Body of pancreas (tissue), 4 donors: ENCODE results near the gene DLG2.
A peak's percentile ranks its signal among the peaks of the same experiment; 100 is the strongest.

Source experiments
- POLR2A ChIP-seq, 3 donors: fragments of 450-650 bp; IDR thresholded peaks; one replicate each; pipeline ENCODE4 v1.6.1; 2016; ENCODE audit warnings: antibody characterized with exemption in 3 of 3, mild to moderate bottlenecking in 2 of 3
- TF ChIP-seq, protein P1 (sequence below), 7 experiments: fragments of 450-650 bp in 4 of 7; fragments of 200-600 bp in 3 of 7; sonication (generic) in 3 of 7; IDR thresholded peaks; one replicate each; pipeline ENCODE4 v1.5.1; 2016 to 2019; ENCODE audit warnings: antibody characterized with exemption in 7 of 7

- TF ChIP-seq, protein P1, sequence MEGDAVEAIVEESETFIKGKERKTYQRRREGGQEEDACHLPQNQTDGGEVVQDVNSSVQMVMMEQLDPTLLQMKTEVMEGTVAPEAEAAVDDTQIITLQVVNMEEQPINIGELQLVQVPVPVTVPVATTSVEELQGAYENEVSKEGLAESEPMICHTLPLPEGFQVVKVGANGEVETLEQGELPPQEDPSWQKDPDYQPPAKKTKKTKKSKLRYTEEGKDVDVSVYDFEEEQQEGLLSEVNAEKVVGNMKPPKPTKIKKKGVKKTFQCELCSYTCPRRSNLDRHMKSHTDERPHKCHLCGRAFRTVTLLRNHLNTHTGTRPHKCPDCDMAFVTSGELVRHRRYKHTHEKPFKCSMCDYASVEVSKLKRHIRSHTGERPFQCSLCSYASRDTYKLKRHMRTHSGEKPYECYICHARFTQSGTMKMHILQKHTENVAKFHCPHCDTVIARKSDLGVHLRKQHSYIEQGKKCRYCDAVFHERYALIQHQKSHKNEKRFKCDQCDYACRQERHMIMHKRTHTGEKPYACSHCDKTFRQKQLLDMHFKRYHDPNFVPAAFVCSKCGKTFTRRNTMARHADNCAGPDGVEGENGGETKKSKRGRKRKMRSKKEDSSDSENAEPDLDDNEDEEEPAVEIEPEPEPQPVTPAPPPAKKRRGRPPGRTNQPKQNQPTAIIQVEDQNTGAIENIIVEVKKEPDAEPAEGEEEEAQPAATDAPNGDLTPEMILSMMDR (IDR thresholded peaks at IDR 0.05) = peak in 5 of 7 experiments; percentile 13 to 41 (median 17)
- TF ChIP-seq POLR2A (IDR thresholded peaks at IDR 0.05) = no peak
Measured at GRCh38 chr11:85182441-85183387, 444.4 kb downstream of the DLG2 start.
